Mammary epithelial cell (primary cell): ENCODE results near the gene MICALL2.

Experiments
- CTCF ChIP-seq, 2 donors: IDR thresholded peaks in 1 of 2; conservative IDR thresholded peaks in 1 of 2; 2 replicates each; pipeline ENCODE4 v1.5.1; 2011 to 2012; ENCODE audit warnings: inconsistent platforms in 2 of 2, low read length in 2 of 2, mild to moderate bottlenecking in 2 of 2, control low read depth in 1 of 2, low read depth in 1 of 2; ENCODE audit not compliant: insufficient read depth in 1 of 2; ENCODE audit errors: extremely low read depth in 1 of 2
- EZH2 ChIP-seq: IDR thresholded peaks from 2 replicates; pipeline ENCODE4 v1.6.1; 2012; ENCODE audit warnings: low read length, inconsistent platforms, borderline replicate concordance

GRCh38 chr7:1440620-1441019, 18.6 kb downstream of the MICALL2 start:
- TF ChIP-seq EZH2 (no peak), CTCF (conservative IDR thresholded peaks at IDR 0.05 in 1 of 2, IDR thresholded peaks at IDR 0.05 in 1 of 2; ENCODE audit: extremely low read depth in 1 of 2, insufficient read depth in 1 of 2, low read depth in 1 of 2, low read length in 2 of 2) (no peak)
